K562 (cell line): Measurements from ENCODE around the gene IZUMO4. TPM values are rescaled to one million over a fixed set of nuclear protein-coding genes. Genes with fewer than 3 reads are reported as not detected.

ENCODE experiments used
- ATAC-seq: fragments of 200-7000 bp; cut with Tn5 transposase; 3 replicates; pipeline ENCODE4 v1.9.1; 2020; ENCODE audit warnings: moderate library complexity
- BruUV-seq: library from RNA; stranded (reverse); fragments of 400-500 nt; replicated peaks from 2 replicates; lab custom pipeline; 2021; lab: Mats Ljungman, UMichigan
- CTCF ChIA-PET: fragments of 300-600 bp; formaldehyde crosslinking; extraction: SDS; loops from one replicate; lab custom pipeline; 2021; ENCODE audit warnings: low intra/inter-chr PET ratio; lab: Yijun Ruan, JAX
- POLR2A ChIA-PET: fragments of 300-600, 350-650 bp; sonication (Branson Sonifier 250); formaldehyde crosslinking; extraction: SDS; loops from one replicate; lab custom pipeline; 2021; ENCODE audit warnings: antibody characterized with exemption, inconsistent platforms; lab: Yijun Ruan, JAX
- DNase-seq, 4 experiments: peaks; one replicate each; pipeline versions ENCODE4 v3.0.0 to v3.0.0-alpha.2; 2011 to 2018; ENCODE audit warnings: low spot score in 3 of 4, mixed read lengths in 3 of 4; ENCODE audit errors: extremely low read depth in 1 of 4
- FAIRE-seq: peaks from 2 replicates; lab custom pipeline; 2011; peaks lifted over from hg19 to GRCh38; lab: Jason Lieb, UNC
- H2AFZ ChIP-seq: 2 replicates; pipeline ENCODE4 v1.6.0; 2011; ENCODE audit warnings: low read depth, low read length, control low read depth, inconsistent platforms
- H3K27ac ChIP-seq: fragments of 200-600 bp; 3 replicates; pipeline ENCODE4 v1.8.0; 2011; ENCODE audit warnings: low read depth, mild to moderate bottlenecking, control low read depth, inconsistent platforms, low read length, moderate library complexity, mixed read lengths; ENCODE audit errors: extremely low read depth
- H3K27me3 ChIP-seq, 2 experiments: fragments of 300-600 bp in 1 of 2; 2 replicates in 1 of 2; 3 replicates in 1 of 2; pipeline versions ENCODE4 v1.6.0 to v1.8.0; 2011; ENCODE audit warnings: inconsistent platforms in 2 of 2, low read length in 2 of 2, mild to moderate bottlenecking in 1 of 2, mixed read lengths in 1 of 2, moderate library complexity in 1 of 2; ENCODE audit not compliant: control insufficient read depth in 2 of 2, insufficient read depth in 2 of 2
- H3K36me3 ChIP-seq: fragments of 300-600 bp; 3 replicates; pipeline ENCODE4 v1.8.0; 2011; ENCODE audit warnings: mild to moderate bottlenecking, low read length, inconsistent platforms; ENCODE audit not compliant: control insufficient read depth, insufficient read depth
- H3K4me1 ChIP-seq, 2 experiments: fragments of 200-600 bp in 1 of 2; replicated peaks in 1 of 2; 2 replicates in 1 of 2; 3 replicates in 1 of 2; pipeline versions ENCODE4 v1.5.1 to v1.8.0; 2011; ENCODE audit warnings: inconsistent platforms in 2 of 2, low read length in 2 of 2, mild to moderate bottlenecking in 1 of 2, mixed read lengths in 1 of 2, moderate library complexity in 1 of 2; ENCODE audit not compliant: control insufficient read depth in 2 of 2, insufficient read depth in 2 of 2
- H3K4me2 ChIP-seq: 2 replicates; pipeline ENCODE4 v1.6.1; 2011; ENCODE audit warnings: low read length, control low read depth, inconsistent platforms, mixed read lengths; ENCODE audit not compliant: insufficient read depth
- H3K4me3 ChIP-seq: fragments of 200-600 bp; sonication (generic), shearing (Covaris generic); 2 replicates; pipeline ENCODE4 v1.5.1; 2016; ENCODE audit warnings: control low read depth, inconsistent platforms
- H3K79me2 ChIP-seq: fragments of 200-600 bp; 3 replicates; pipeline ENCODE4 v1.8.0; 2011; ENCODE audit warnings: low read length, inconsistent platforms; ENCODE audit not compliant: control insufficient read depth, insufficient read depth
- H3K9ac ChIP-seq, 2 experiments: 2 replicates each; pipeline versions ENCODE4 v1.6.0 to v1.6.1; 2011; ENCODE audit warnings: low read depth in 2 of 2, low read length in 2 of 2, control low read depth in 1 of 2, inconsistent platforms in 1 of 2, mild to moderate bottlenecking in 1 of 2, mixed read lengths in 1 of 2; ENCODE audit not compliant: insufficient read depth in 1 of 2
- H3K9me1 ChIP-seq: one replicate; pipeline ENCODE4 v1.6.0; 2011; ENCODE audit warnings: inconsistent platforms, mild to moderate bottlenecking, low read length, moderate library complexity; ENCODE audit not compliant: control insufficient read depth, insufficient read depth
- H3K9me3 ChIP-seq: replicated peaks from 2 replicates; pipeline ENCODE4 v1.5.1; 2011; ENCODE audit warnings: low read depth, low read length, inconsistent platforms; ENCODE audit not compliant: control insufficient read depth, insufficient read depth
- H4K20me1 ChIP-seq: replicated peaks from 2 replicates; pipeline ENCODE4 v1.6.1; 2011; ENCODE audit warnings: low read length, inconsistent platforms, mixed read lengths; ENCODE audit not compliant: control insufficient read depth, insufficient read depth
- CREB3L1 ChIP-seq: fragments of 450-650 bp; IDR thresholded peaks from 2 replicates; pipeline ENCODE4 v1.6.1; 2014; ENCODE audit warnings: low read depth, mild to moderate bottlenecking, moderate library complexity, borderline replicate concordance
- MECOM ChIP-seq: fragments of 250-450 bp; sonication (Bioruptor Pico); IDR thresholded peaks from 2 replicates; pipeline ENCODE4 v1.8.0; 2022; ENCODE audit warnings: inconsistent platforms
- NR1H2 ChIP-seq: sonication (generic); formaldehyde crosslinking; IDR thresholded peaks from 2 replicates; pipeline ENCODE4 v1.4.0; 2020; ENCODE audit warnings: mild to moderate bottlenecking, missing genetic modification reagents
- NUFIP1 ChIP-seq: fragments of 450-650 bp; IDR thresholded peaks from 2 replicates; pipeline ENCODE4 v1.6.1; 2018; ENCODE audit not compliant: partially characterized antibody
- PHF8 ChIP-seq: fragments of 200-600 bp; sonication (generic); IDR thresholded peaks from 2 replicates; pipeline ENCODE4 v1.6.1; 2012; ENCODE audit warnings: mixed run types, mild to moderate bottlenecking, inconsistent platforms, low read length, moderate library complexity, borderline replicate concordance
- POLR3G ChIP-seq: IDR thresholded peaks from 2 replicates; pipeline ENCODE4 v1.6.1; 2011; ENCODE audit not compliant: insufficient read length, insufficient replicate concordance; ENCODE audit errors: extremely low read depth
- SMARCE1 ChIP-seq: fragments of 450-650 bp; IDR thresholded peaks from 2 replicates; pipeline ENCODE4 v1.7.1; 2016; ENCODE audit warnings: mild to moderate bottlenecking
- WGBS: fragments of 100-300 bp; shearing (Covaris generic); methylation state at CpG from one replicate; pipeline ENCODE4 v1.1.6; 2016; ENCODE audit warnings: low coverage, mixed read lengths; ENCODE audit not compliant: insufficient coverage; ENCODE audit errors: missing lambda C conversion rate; 5-methylcytosine and 5-hydroxymethylcytosine counted together
- in situ Hi-C: fragments of 300-500 bp; cut with MboI; formaldehyde crosslinking; loops from 4 replicates; pipeline ENCODE4 v1.15.0; 2018; ENCODE audit warnings: inconsistent platforms, mixed read lengths
- intact Hi-C: fragments of 100-400 bp; cut with micrococcal nuclease; formaldehyde crosslinking; loops from 2 replicates; pipeline ENCODE4 v1.14.2; 2022
- polyA plus RNA-seq, 8 experiments: library from polyadenylated mRNA; depleted of rRNA in 4 of 8; stranded (reverse) in 5 of 8; unstranded in 3 of 8; fragments of >200 nt; fragmentation: Nextera tagmentation in 2 of 8; fragmentation: Illumina TruSeq in 1 of 8; extraction: Ambion mirVana in 2 of 8; extraction: Trizol in 1 of 8; gene quantifications; 2 replicates each; pipeline versions ENCODE4 v1.2.1 to v1.2.3, GENCODE V29; 2011 to 2014; ENCODE audit warnings: inconsistent platforms in 1 of 8, missing spikeins in 1 of 8
- total RNA-seq, 7 experiments: library from RNA; depleted of rRNA in 6 of 7; stranded (reverse); fragments of >200 nt in 6 of 7; fragmentation: Illumina TruSeq in 2 of 7; extraction: Trizol in 2 of 7; gene quantifications; 2 replicates each; pipeline versions ENCODE4 v1.2.1 to v1.2.3, GENCODE V29; 2011 to 2021; ENCODE audit warnings: low replicate concordance in 1 of 7

IZUMO4 gene
- total and polyA plus RNA-seq, 9 of the 15 experiments (the other 6 are each of a cell fraction or from before 2014, with no cell fraction given) = 0.07 to 3.9 (median 1.2) TPM

DNA sequence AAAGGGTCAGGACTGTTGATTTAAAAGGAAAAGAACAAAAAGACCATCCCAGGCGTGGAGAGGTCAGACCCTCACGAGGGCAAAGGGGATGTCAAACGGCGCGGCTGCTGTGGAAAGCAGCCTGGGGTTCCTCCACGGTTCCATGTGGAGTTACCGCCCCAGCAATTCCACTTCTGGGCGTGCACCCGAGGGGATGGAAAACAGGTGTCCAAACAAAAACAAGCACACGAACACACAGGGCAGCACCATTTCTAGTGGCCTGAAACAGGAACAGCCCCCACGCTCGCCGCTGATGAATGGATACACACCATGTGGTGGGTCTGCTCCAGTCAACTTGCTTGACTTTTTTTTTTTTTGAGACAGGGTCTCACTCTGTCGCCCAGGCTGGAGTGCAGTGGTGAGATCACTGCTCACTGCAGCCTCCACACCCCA lies 43.4 kb downstream of the IZUMO4 start:
- FAIRE-seq = no peak
- in situ Hi-C loops (no loop called here), intact Hi-C loops (no loop called here)

More for the DNA sequence above, 43.4 kb downstream of the IZUMO4 start:
- 95% methylated on average over 14 of the region's 14 CpGs for WGBS
- H3K9ac ChIP-seq = no peak overlapping the region
- no peak overlapping the region; the same call in 2 of the 3 replicates for H3K27ac ChIP-seq
- ATAC-seq (no peak), DNase-seq (no peak)
- peaks cover 55% of the 10 kb centered on the region for H3K79me2 ChIP-seq
- peaks cover 0 to 35% of the 10 kb centered on the region in 2 experiments; a peak in 3 of 5 replicates for H3K4me1 ChIP-seq
- POLR2A ChIA-PET = no interaction called here
- H3K36me3 ChIP-seq = peaks cover 68% of the 10 kb centered on the region; the same call in 2 of the 3 replicates
- no peak overlapping the region for H3K4me3 ChIP-seq
- BruUV-seq = no TSS peak
- H3K27me3 ChIP-seq = no peaks in the 10 kb centered on the region
- H4K20me1 ChIP-seq = peaks cover 4% of the 10 kb centered on the region
- H3K4me2 ChIP-seq = no peak overlapping the region
- no peaks in the 10 kb centered on the region for H3K9me3 ChIP-seq
- H3K9me1 ChIP-seq = peaks cover 4% of the 10 kb centered on the region
- TF ChIP-seq NUFIP1 = no peak
- no peak for TF ChIP-seq CREB3L1
- TF ChIP-seq POLR3G = no peak
- no peak for TF ChIP-seq PHF8
- no peak for TF ChIP-seq SMARCE1
- TF ChIP-seq MECOM = no peak
- no peak for TF ChIP-seq NR1H2 (CRISPR knock-in tag)
- TF ChIP-seq, all 486 proteins: peak for 0
- no peak overlapping the region for H2AFZ ChIP-seq
- CTCF ChIA-PET = no interaction called here
